ENCODE results near the gene NDUFB2. TPM values are rescaled to one million over a fixed set of nuclear protein-coding genes. Genes with fewer than 3 reads are reported as not detected.
A peak's percentile ranks its signal among the peaks of the same experiment; 100 is the strongest.

The NDUFB2 gene
- total and polyA plus RNA-seq, 5 donors from 2014 or later, result 91.5 to 529 (median 408) TPM

GRCh38 chr7:140695381-140695780, 1.1 kb upstream of the NDUFB2 start:
- no peak for DNase-seq
- no peak overlapping the region for H3K4me3 ChIP-seq (ENCODE audit: low read depth, low read length)
- H3K9me3 Mint-ChIP-seq, result no peaks in the 10 kb centered on the region

GRCh38 chr7:140696024-140696679, 356 bp upstream of the NDUFB2 start:
- Mint-ChIP-seq H3K36me3 (peaks cover 15% of the 10 kb centered on the region), H3K4me3 (peak overlapping the region; percentile 97 to 100 (median 98))
- DNase-seq, result peak in 1 of 3 donors; percentile 91

More at GRCh38 chr7:140695381-140695780, 1.1 kb upstream of the NDUFB2 start:
- peaks cover 23% of the 10 kb centered on the region for H3K4me1 ChIP-seq (ENCODE audit: control insufficient read depth, insufficient read depth, low read length, poor library complexity, severe bottlenecking)
- H3K27me3 ChIP-seq (ENCODE audit: control insufficient read depth, insufficient read depth, low read length), result no peaks in the 10 kb centered on the region
- peak overlapping the region in 2 of 3 donors; percentile 96 to 99 for H3K27ac Mint-ChIP-seq
- H3K27ac ChIP-seq (ENCODE audit: insufficient read depth, low read length, poor library complexity, severe bottlenecking), result peak overlapping the region; percentile 94
- peaks cover 8 to 39% (median 27%) of the 10 kb centered on the region in 4 donors for H3K4me1 Mint-ChIP-seq
- peak overlapping the region; percentile 27 to 99 (median 98) for H3K4me3 Mint-ChIP-seq
- H3K36me3 Mint-ChIP-seq, result peaks cover 15% of the 10 kb centered on the region
- H3K36me3 ChIP-seq (ENCODE audit: control insufficient read depth, insufficient read depth, low read length), result no peaks in the 10 kb centered on the region
- peaks cover 4% of the 10 kb centered on the region for H3K27me3 Mint-ChIP-seq
- no peaks in the 10 kb centered on the region for H3K9me3 ChIP-seq (ENCODE audit: control insufficient read depth in 2 of 2, low read length in 2 of 2)
- ATAC-seq (ENCODE audit: low read depth in 2 of 2), result no peak

GRCh38 chr7:140697447-140698143, 1.1 kb downstream of the NDUFB2 start:
- Histone ChIP-seq H3K4me1 (ENCODE audit: control insufficient read depth, insufficient read depth, low read length, poor library complexity, severe bottlenecking) (peaks cover 23% of the 10 kb centered on the region), H3K36me3 (ENCODE audit: control insufficient read depth, insufficient read depth, low read length) (no peaks in the 10 kb centered on the region), H3K27ac (ENCODE audit: insufficient read depth, low read length, poor library complexity, severe bottlenecking) (peak overlapping the region; percentile 94), H3K9me3 (ENCODE audit: control insufficient read depth in 2 of 2, low read length in 2 of 2) (no peaks in the 10 kb centered on the region), H3K27me3 (ENCODE audit: control insufficient read depth, insufficient read depth, low read length) (no peaks in the 10 kb centered on the region), H3K4me3 (ENCODE audit: low read depth, low read length) (peak overlapping the region; percentile 88)
- H3K4me1 Mint-ChIP-seq, result peaks cover 8 to 44% (median 28%) of the 10 kb centered on the region in 4 donors
- peaks cover 9% of the 10 kb centered on the region for H3K36me3 Mint-ChIP-seq
- H3K27me3 Mint-ChIP-seq, result peaks cover 4% of the 10 kb centered on the region
- peak overlapping the region in 2 of 3 donors; percentile 96 to 99 for H3K27ac Mint-ChIP-seq
- peak overlapping the region; percentile 97 to 100 (median 98) for H3K4me3 Mint-ChIP-seq
- DNase-seq (no peak), ATAC-seq (ENCODE audit: low read depth in 2 of 2) (no peak)
- no peaks in the 10 kb centered on the region for H3K9me3 Mint-ChIP-seq

More at GRCh38 chr7:140696024-140696679, 356 bp upstream of the NDUFB2 start:
- Mint-ChIP-seq H3K9me3 (no peaks in the 10 kb centered on the region), H3K27me3 (peaks cover 4% of the 10 kb centered on the region), H3K27ac (peak overlapping the region; percentile 94 to 99 (median 96)), H3K4me1 (peaks cover 8 to 41% (median 27%) of the 10 kb centered on the region in 4 donors)
- peak; percentile 13 to 15 for ATAC-seq (ENCODE audit: low read depth in 2 of 2)
- no peaks in the 10 kb centered on the region for H3K27me3 ChIP-seq (ENCODE audit: control insufficient read depth, insufficient read depth, low read length)
- H3K27ac ChIP-seq (ENCODE audit: insufficient read depth, low read length, poor library complexity, severe bottlenecking), result peak overlapping the region; percentile 94
- H3K4me1 ChIP-seq (ENCODE audit: control insufficient read depth, insufficient read depth, low read length, poor library complexity, severe bottlenecking), result peaks cover 23% of the 10 kb centered on the region
- peak overlapping the region; percentile 41 for H3K4me3 ChIP-seq (ENCODE audit: low read depth, low read length)
- H3K9me3 ChIP-seq (ENCODE audit: control insufficient read depth in 2 of 2, low read length in 2 of 2), result no peaks in the 10 kb centered on the region
- H3K36me3 ChIP-seq (ENCODE audit: control insufficient read depth, insufficient read depth, low read length), result no peaks in the 10 kb centered on the region

GRCh38 chr7:140698477-140698876, 2.0 kb downstream of the NDUFB2 start:
- DNase-seq, result no peak
- H3K36me3 ChIP-seq (ENCODE audit: control insufficient read depth, insufficient read depth, low read length), result peaks cover 7% of the 10 kb centered on the region
- Mint-ChIP-seq H3K4me1 (peaks cover 8 to 49% (median 32%) of the 10 kb centered on the region in 4 donors), H3K27ac (peak overlapping the region in 2 of 3 donors; percentile 96 to 99), H3K27me3 (peaks cover 4% of the 10 kb centered on the region), H3K36me3 (peaks cover 9% of the 10 kb centered on the region), H3K4me3 (peak overlapping the region; percentile 97 to 100 (median 98)), H3K9me3 (no peaks in the 10 kb centered on the region)
- H3K9me3 ChIP-seq (ENCODE audit: control insufficient read depth in 2 of 2, low read length in 2 of 2), result no peaks in the 10 kb centered on the region
- no peak overlapping the region for H3K27ac ChIP-seq (ENCODE audit: insufficient read depth, low read length, poor library complexity, severe bottlenecking)
- peak overlapping the region; percentile 88 for H3K4me3 ChIP-seq (ENCODE audit: low read depth, low read length)
- peaks cover 23% of the 10 kb centered on the region for H3K4me1 ChIP-seq (ENCODE audit: control insufficient read depth, insufficient read depth, low read length, poor library complexity, severe bottlenecking)
- H3K27me3 ChIP-seq (ENCODE audit: control insufficient read depth, insufficient read depth, low read length), result no peaks in the 10 kb centered on the region
- no peak for ATAC-seq (ENCODE audit: low read depth in 2 of 2)

GRCh38 chr7:140702774-140703173, 6.3 kb downstream of the NDUFB2 start:
- DNase-seq, result no peak
- Mint-ChIP-seq H3K36me3 (peaks cover 25% of the 10 kb centered on the region), H3K4me1 (peaks cover 8 to 39% (median 25%) of the 10 kb centered on the region in 4 donors), H3K27me3 (no peaks in the 10 kb centered on the region), H3K9me3 (no peaks in the 10 kb centered on the region), H3K4me3 (peak overlapping the region in 1 of 4 donors; percentile 63), H3K27ac (peak overlapping the region in 1 of 3 donors; percentile 85)
- no peak overlapping the region for H3K4me3 ChIP-seq (ENCODE audit: low read depth, low read length)
- peaks cover 26% of the 10 kb centered on the region for H3K36me3 ChIP-seq (ENCODE audit: control insufficient read depth, insufficient read depth, low read length)
- no peaks in the 10 kb centered on the region for H3K9me3 ChIP-seq (ENCODE audit: control insufficient read depth in 2 of 2, low read length in 2 of 2)
- no peak overlapping the region for H3K27ac ChIP-seq (ENCODE audit: insufficient read depth, low read length, poor library complexity, severe bottlenecking)
- H3K27me3 ChIP-seq (ENCODE audit: control insufficient read depth, insufficient read depth, low read length), result no peaks in the 10 kb centered on the region
- no peak for ATAC-seq (ENCODE audit: low read depth in 2 of 2)
- H3K4me1 ChIP-seq (ENCODE audit: control insufficient read depth, insufficient read depth, low read length, poor library complexity, severe bottlenecking), result peaks cover 9% of the 10 kb centered on the region

- Histone ChIP-seq H3K27me3 (ENCODE audit: control insufficient read depth, insufficient read depth, low read length) (no peaks in the 10 kb centered on the region), H3K4me3 (ENCODE audit: low read depth, low read length) (no peak overlapping the region), H3K36me3 (ENCODE audit: control insufficient read depth, insufficient read depth, low read length) (peaks cover 26% of the 10 kb centered on the region), H3K27ac (ENCODE audit: insufficient read depth, low read length, poor library complexity, severe bottlenecking) (no peak overlapping the region), H3K4me1 (ENCODE audit: control insufficient read depth, insufficient read depth, low read length, poor library complexity, severe bottlenecking) (no peaks in the 10 kb centered on the region), H3K9me3 (ENCODE audit: control insufficient read depth in 2 of 2, low read length in 2 of 2) (no peaks in the 10 kb centered on the region)
- Mint-ChIP-seq H3K4me3 (no peak overlapping the region), H3K27me3 (no peaks in the 10 kb centered on the region), H3K27ac (no peak overlapping the region), H3K36me3 (peaks cover 20% of the 10 kb centered on the region), H3K9me3 (no peaks in the 10 kb centered on the region), H3K4me1 (peaks cover 7 to 27% (median 14%) of the 10 kb centered on the region in 4 donors)
- ATAC-seq (ENCODE audit: low read depth in 2 of 2), result no peak
- no peak for DNase-seq
These were observed 7.7 kb downstream of the NDUFB2 start for GRCh38 chr7:140704205-140704604.

- Histone ChIP-seq H3K27me3 (ENCODE audit: control insufficient read depth, insufficient read depth, low read length) (no peaks in the 10 kb centered on the region), H3K27ac (ENCODE audit: insufficient read depth, low read length, poor library complexity, severe bottlenecking) (no peak overlapping the region), H3K9me3 (ENCODE audit: control insufficient read depth in 2 of 2, low read length in 2 of 2) (no peaks in the 10 kb centered on the region), H3K36me3 (ENCODE audit: control insufficient read depth, insufficient read depth, low read length) (peaks cover 26% of the 10 kb centered on the region), H3K4me1 (ENCODE audit: control insufficient read depth, insufficient read depth, low read length, poor library complexity, severe bottlenecking) (no peaks in the 10 kb centered on the region), H3K4me3 (ENCODE audit: low read depth, low read length) (no peak overlapping the region)
- Mint-ChIP-seq H3K4me1 (peaks cover 0 to 17% (median 7%) of the 10 kb centered on the region in 4 donors), H3K36me3 (peaks cover 26% of the 10 kb centered on the region), H3K4me3 (no peak overlapping the region), H3K27ac (no peak overlapping the region), H3K27me3 (no peaks in the 10 kb centered on the region), H3K9me3 (no peaks in the 10 kb centered on the region)
- DNase-seq (no peak), ATAC-seq (ENCODE audit: low read depth in 2 of 2) (no peak)
These were observed 10.6 kb downstream of the NDUFB2 start for GRCh38 chr7:140707132-140707531.

Measured in CD4-positive, CD25-positive, alpha-beta regulatory T cell (primary cell).